AG10803 (cell line): Measurements from ENCODE around the gene RBBP8.
"Not testable (repeated sequence)": the region's sequence is repeated elsewhere in the genome, so short reads cannot be mapped to it uniquely, and the experiment has no call there.

ENCODE experiments used
- DNase-seq: peaks from one replicate; pipeline ENCODE4 v3.0.0; 2010; ENCODE audit warnings: low read depth
- H3K4me3 ChIP-seq: 2 replicates; pipeline ENCODE4 v1.5.1; 2011; ENCODE audit warnings: mild to moderate bottlenecking, low read length, control low read depth
- TF ChIP-seq, protein P1 (sequence below): conservative IDR thresholded peaks from 2 replicates; pipeline ENCODE4 v1.5.1; 2011; ENCODE audit warnings: mild to moderate bottlenecking, low read length, control low read depth, inconsistent platforms

RBBP8 gene

DNA sequence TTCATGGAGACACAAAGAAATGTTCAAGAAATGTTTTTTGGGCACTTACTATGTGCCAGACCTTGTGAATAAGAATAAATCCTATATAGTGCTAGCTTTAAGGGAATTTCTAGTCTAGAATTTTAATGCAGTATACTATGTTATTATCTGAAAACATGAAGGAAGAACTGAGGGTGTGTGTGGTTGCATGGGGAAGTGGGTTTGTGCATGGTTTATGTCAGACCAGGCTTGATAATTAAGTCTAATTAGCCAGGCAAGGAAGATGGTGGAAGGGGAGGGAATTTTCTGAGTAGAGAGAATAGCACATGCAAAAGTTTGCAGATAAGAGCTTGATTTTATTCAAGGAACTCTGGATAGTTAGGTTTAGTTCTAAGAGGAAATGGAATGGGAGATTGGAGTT, 6.5 kb downstream of the RBBP8 start:
- TF ChIP-seq, protein P1, sequence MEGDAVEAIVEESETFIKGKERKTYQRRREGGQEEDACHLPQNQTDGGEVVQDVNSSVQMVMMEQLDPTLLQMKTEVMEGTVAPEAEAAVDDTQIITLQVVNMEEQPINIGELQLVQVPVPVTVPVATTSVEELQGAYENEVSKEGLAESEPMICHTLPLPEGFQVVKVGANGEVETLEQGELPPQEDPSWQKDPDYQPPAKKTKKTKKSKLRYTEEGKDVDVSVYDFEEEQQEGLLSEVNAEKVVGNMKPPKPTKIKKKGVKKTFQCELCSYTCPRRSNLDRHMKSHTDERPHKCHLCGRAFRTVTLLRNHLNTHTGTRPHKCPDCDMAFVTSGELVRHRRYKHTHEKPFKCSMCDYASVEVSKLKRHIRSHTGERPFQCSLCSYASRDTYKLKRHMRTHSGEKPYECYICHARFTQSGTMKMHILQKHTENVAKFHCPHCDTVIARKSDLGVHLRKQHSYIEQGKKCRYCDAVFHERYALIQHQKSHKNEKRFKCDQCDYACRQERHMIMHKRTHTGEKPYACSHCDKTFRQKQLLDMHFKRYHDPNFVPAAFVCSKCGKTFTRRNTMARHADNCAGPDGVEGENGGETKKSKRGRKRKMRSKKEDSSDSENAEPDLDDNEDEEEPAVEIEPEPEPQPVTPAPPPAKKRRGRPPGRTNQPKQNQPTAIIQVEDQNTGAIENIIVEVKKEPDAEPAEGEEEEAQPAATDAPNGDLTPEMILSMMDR, result no peak
- no peak for DNase-seq
- no peak overlapping the region for H3K4me3 ChIP-seq

- H3K4me3 ChIP-seq, result no peak overlapping the region
- TF ChIP-seq, protein P1, result no peak
- no peak for DNase-seq
Observed at GRCh38 chr18:22943847-22944246, 10.7 kb downstream of the RBBP8 start.

DNA sequence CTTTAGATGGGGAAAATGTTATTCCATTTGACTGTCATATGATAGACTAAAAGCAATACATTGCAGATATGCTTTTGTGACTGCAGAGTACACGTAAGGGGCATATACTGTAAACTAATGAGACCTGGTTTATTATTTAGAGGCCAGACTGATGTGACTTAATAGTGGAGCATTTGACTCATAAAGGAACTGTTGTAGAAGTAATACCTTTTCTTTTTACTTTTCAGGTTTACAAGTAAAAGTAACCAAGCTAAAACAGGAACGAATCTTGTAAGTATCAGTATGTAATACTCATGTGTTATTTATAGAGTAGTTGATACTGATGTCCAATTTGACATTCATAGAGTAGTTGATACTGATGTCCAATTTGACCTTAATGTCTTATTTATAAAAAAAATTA, 13.1 kb downstream of the RBBP8 start:
- DNase-seq, result no peak
- no peak overlapping the region for H3K4me3 ChIP-seq
- TF ChIP-seq, protein P1, result no peak

DNA sequence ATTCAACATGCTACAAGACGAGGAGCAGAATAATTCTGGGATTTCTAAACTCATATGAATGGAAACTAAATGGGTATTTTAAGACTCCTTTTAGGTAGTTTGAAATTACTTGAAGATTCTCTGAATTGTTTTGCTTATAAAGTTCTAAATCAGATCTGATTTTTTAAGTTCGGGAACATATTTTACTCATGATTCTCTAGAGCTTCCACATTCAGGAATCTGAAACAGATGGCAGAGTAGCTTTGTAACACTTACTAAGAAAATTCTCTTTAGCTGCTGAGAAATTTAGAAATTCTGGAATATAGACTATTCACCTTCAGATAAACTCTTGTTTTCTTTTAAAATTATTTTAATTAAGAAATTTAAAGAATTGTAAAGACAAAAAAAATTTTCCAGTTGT, 13.7 kb downstream of the RBBP8 start:
- H3K4me3 ChIP-seq, result no peak overlapping the region
- DNase-seq, result peak; percentile 61
- TF ChIP-seq, protein P1, result no peak

DNA sequence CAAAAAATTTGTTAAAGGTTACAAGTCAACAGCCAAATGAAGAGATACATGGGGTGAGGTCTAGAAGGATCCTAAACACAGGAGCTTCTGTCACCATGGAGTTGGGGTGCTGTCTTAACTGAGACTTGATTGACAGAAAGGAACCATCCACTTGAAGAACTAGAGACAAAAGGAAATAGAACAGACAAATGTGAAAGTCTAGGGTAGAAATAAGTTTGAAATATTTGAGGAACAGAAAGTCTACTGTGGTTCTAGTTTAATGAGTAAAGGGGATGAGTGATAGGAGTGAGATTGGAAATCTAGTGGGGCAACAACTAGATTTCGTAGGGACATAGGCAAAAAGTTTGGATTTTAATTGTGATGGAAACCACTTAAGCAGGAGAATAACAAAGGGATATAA, 18.7 kb downstream of the RBBP8 start:
- no peak for DNase-seq
- TF ChIP-seq, protein P1, result no peak
- no peak overlapping the region for H3K4me3 ChIP-seq

GRCh38 chr18:22952525-22952924, 19.4 kb downstream of the RBBP8 start:
- no peak overlapping the region for H3K4me3 ChIP-seq
- TF ChIP-seq, protein P1, result no peak
- no peak for DNase-seq

- H3K4me3 ChIP-seq, DNase-seq: not testable (repeated sequence)
Observed at GRCh38 chr18:22953982-22954381, 20.9 kb downstream of the RBBP8 start.

DNA sequence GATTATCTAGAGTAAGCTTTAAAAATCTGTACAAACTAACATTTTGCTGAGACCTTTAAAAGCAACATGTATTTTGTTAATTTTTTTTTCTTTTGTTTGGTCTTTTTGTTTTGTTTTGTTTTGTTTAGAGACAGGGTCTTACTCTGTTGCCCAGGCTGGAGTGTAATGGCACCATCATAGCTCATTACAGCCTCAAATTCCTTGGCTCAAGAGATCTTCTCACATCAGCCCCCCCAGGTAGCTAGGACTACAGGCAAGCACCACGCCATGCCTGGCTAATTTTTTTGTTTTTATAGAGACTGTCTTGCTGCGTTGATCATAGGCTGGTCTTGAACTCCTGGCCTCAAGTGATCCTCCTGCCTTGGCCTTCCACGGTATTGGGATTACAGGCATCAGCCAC, 23.1 kb downstream of the RBBP8 start:
- H3K4me3 ChIP-seq, result no peak overlapping the region
- no peak for DNase-seq
- TF ChIP-seq, protein P1, result no peak
